Left lung (tissue), 10 donors: ENCODE data around the gene CACNA1D. TPM values are rescaled to one million over a fixed set of nuclear protein-coding genes. Genes with fewer than 3 reads are reported as not detected.

Source experiments
- ATAC-seq: fragments of 200-7000 bp; cut with Tn5 transposase; one replicate; pipeline ENCODE4 v1.9.1; 2020; ENCODE audit warnings: moderate library complexity
- DNase-seq, 4 donors: peaks; one replicate each; pipeline ENCODE4 v3.0.0-alpha.2; 2013 to 2020
- H3K27ac ChIP-seq, 2 donors: fragments of 200-600 bp; sonication (generic) in 1 of 2; one replicate each; pipeline versions ENCODE4 v1.5.0 to v1.8.0; 2020 to 2021
- H3K27me3 ChIP-seq, 2 donors: fragments of 200-600 bp; sonication (generic) in 1 of 2; one replicate each; pipeline versions ENCODE4 v1.5.0 to v1.8.0; 2020 to 2021
- H3K36me3 ChIP-seq, 2 donors: fragments of 200-600 bp; sonication (generic) in 1 of 2; one replicate each; pipeline versions ENCODE4 v1.5.0 to v1.8.0; 2020 to 2021
- H3K4me1 ChIP-seq, 2 donors: fragments of 200-600 bp; one replicate each; pipeline ENCODE4 v1.8.0; 2021
- H3K4me3 ChIP-seq, 2 donors: fragments of 200-600 bp; sonication (generic) in 1 of 2; one replicate each; pipeline versions ENCODE4 v1.5.0 to v1.8.0; 2020 to 2021; ENCODE audit warnings: mild to moderate bottlenecking in 1 of 2
- H3K9me3 ChIP-seq, 2 donors: fragments of 200-600 bp; sonication (generic) in 1 of 2; one replicate each; pipeline versions ENCODE4 v1.5.0 to v1.8.0; 2020 to 2021
- CTCF ChIP-seq, 2 donors: fragments of 200-600 bp; sonication (generic) in 1 of 2; IDR thresholded peaks; one replicate each; pipeline versions ENCODE4 v1.5.0 to v1.8.0; 2021; ENCODE audit warnings: antibody characterized with exemption in 2 of 2
- intact Hi-C, 2 donors: fragments of 100-400 bp; cut with DNase I; formaldehyde crosslinking; loops; one replicate each; pipeline versions ENCODE4 v1.11.2 to v1.14.2; 2022
- polyA plus RNA-seq, 6 donors: library from polyadenylated mRNA; unstranded; fragments of 120-200 nt; gene quantifications; one replicate each; pipeline ENCODE4 v1.2.1, GENCODE V29; 2013; ENCODE audit not compliant: insufficient read length in 6 of 6
- total RNA-seq, 2 donors: library from RNA; stranded (reverse); fragmentation: NEBNext Ultra II Directional; extraction: Animal tissue kit (Norgen Biotek cat#: 25700); gene quantifications; one replicate each; pipeline ENCODE4 v1.2.1, GENCODE V29; 2021
- donor health status: DM: no; HTN: yes; CAD: no.
- donor health status: DM: no; HTN: no; CAD: no.

Gene CACNA1D
- total and polyA plus RNA-seq, 8 donors: 32.6 to 78.2 (median 56.2) TPM

- intact Hi-C loops: no loop called here
- ATAC-seq (no peak), DNase-seq (no peak)
- H3K4me1 ChIP-seq: no peaks in the 10 kb centered on the region
- peaks cover 0 to 6% of the 10 kb centered on the region in 2 donors for H3K27me3 ChIP-seq
- H3K36me3 ChIP-seq: peaks cover 0 to 2% of the 10 kb centered on the region in 2 donors
- no peaks in the 10 kb centered on the region for H3K9me3 ChIP-seq
- H3K27ac ChIP-seq: no peak overlapping the region
- no peak overlapping the region for H3K4me3 ChIP-seq
- TF ChIP-seq CTCF (IDR thresholded peaks at IDR 0.05): no peak
These were observed 234.2 kb downstream of the CACNA1D start for GRCh38 chr3:53728606-53729005.

DNA sequence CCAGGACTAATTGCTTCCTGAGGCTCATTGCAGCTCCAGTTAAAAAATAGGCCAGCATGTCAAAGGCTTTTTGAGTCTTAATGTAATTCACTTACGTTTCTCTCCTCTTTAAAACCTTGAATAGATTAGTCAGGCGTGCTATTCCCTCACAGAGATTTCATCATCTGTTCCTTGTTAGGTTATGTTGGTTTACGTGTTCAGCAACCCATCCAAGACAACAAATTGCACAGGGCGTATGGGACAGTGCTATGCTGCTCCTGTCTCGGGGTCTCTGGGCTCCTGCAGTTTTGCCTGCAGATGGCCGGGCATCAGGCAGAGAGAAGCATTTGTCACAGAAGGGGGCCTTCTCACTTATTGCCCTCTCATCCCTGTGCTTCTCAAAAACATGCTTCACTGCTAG is 234.7 kb downstream of the CACNA1D start:
- TF ChIP-seq CTCF (IDR thresholded peaks at IDR 0.05): no peak
- intact Hi-C loops: no loop called here
- ATAC-seq (no peak), DNase-seq (no peak)
- H3K4me3 ChIP-seq: no peak overlapping the region
- H3K4me1 ChIP-seq: no peaks in the 10 kb centered on the region
- no peak overlapping the region for H3K27ac ChIP-seq
- H3K36me3 ChIP-seq: peaks cover 0 to 2% of the 10 kb centered on the region in 2 donors
- no peaks in the 10 kb centered on the region for H3K9me3 ChIP-seq
- peaks cover 0 to 6% of the 10 kb centered on the region in 2 donors for H3K27me3 ChIP-seq

GRCh38 chr3:53729618-53730017 is 235.2 kb downstream of the CACNA1D start:
- intact Hi-C loops: no loop called here
- Histone ChIP-seq H3K4me1 (no peaks in the 10 kb centered on the region), H3K36me3 (peaks cover 0 to 2% of the 10 kb centered on the region in 2 donors), H3K27ac (no peak overlapping the region), H3K4me3 (no peak overlapping the region), H3K27me3 (peaks cover 0 to 6% of the 10 kb centered on the region in 2 donors), H3K9me3 (no peaks in the 10 kb centered on the region)
- no peak for ATAC-seq
- DNase-seq: no peak
- no peak for TF ChIP-seq CTCF (IDR thresholded peaks at IDR 0.05)

GRCh38 chr3:53730576-53730975 is 236.2 kb downstream of the CACNA1D start:
- intact Hi-C loops: no loop called here
- TF ChIP-seq CTCF (IDR thresholded peaks at IDR 0.05): no peak
- no peak overlapping the region for H3K4me3 ChIP-seq
- H3K9me3 ChIP-seq: no peaks in the 10 kb centered on the region
- ATAC-seq (no peak), DNase-seq (peak in 2 of 4 donors; percentile 59 to 65)
- H3K27ac ChIP-seq: no peak overlapping the region
- H3K36me3 ChIP-seq: peaks cover 0 to 2% of the 10 kb centered on the region in 2 donors
- H3K4me1 ChIP-seq: no peaks in the 10 kb centered on the region
- H3K27me3 ChIP-seq: peaks cover 0 to 6% of the 10 kb centered on the region in 2 donors

- Histone ChIP-seq H3K4me1 (no peaks in the 10 kb centered on the region), H3K4me3 (no peak overlapping the region), H3K9me3 (no peaks in the 10 kb centered on the region), H3K36me3 (peaks cover 0 to under 1% of the 10 kb centered on the region in 2 donors), H3K27me3 (no peaks in the 10 kb centered on the region), H3K27ac (no peak overlapping the region)
- ATAC-seq (no peak), DNase-seq (no peak)
- intact Hi-C loops: no loop called here
- TF ChIP-seq CTCF (IDR thresholded peaks at IDR 0.05): no peak
These were observed 237.7 kb downstream of the CACNA1D start for GRCh38 chr3:53731934-53732624.
